KOPT-K1 (cell line): Measurements from ENCODE around the gene SLC25A13.

Experiments used
- H3K27ac ChIP-seq: fragments of 200-600 bp; sonication (generic); 2 replicates; pipeline ENCODE4 v1.5.1; 2016; ENCODE audit warnings: antibody characterized with exemption, mild to moderate bottlenecking, low read depth, low read length; ENCODE audit not compliant: poor library complexity, severe bottlenecking
- H3K36me3 ChIP-seq: fragments of 200-600 bp; sonication (generic); 2 replicates; pipeline ENCODE4 v1.5.1; 2017; ENCODE audit warnings: antibody characterized with exemption, mild to moderate bottlenecking, low read length, moderate library complexity; ENCODE audit not compliant: insufficient read depth
- H3K9me3 ChIP-seq: fragments of 200-600 bp; sonication (generic); 2 replicates; pipeline ENCODE4 v1.5.1; 2017; ENCODE audit warnings: antibody characterized with exemption, low read length, mild to moderate bottlenecking; ENCODE audit not compliant: insufficient read depth, poor library complexity, severe bottlenecking

Gene SLC25A13

GRCh38 chr7:96246919-96247318 is 75.0 kb downstream of the SLC25A13 start:
- Histone ChIP-seq H3K9me3 (no peaks in the 10 kb centered on the region), H3K27ac (no peak overlapping the region)

GRCh38 chr7:96244992-96245292 is 77.0 kb downstream of the SLC25A13 start:
- Histone ChIP-seq H3K9me3 (no peaks in the 10 kb centered on the region), H3K27ac (no peak overlapping the region), H3K36me3 (no peaks in the 10 kb centered on the region)

More at GRCh38 chr7:96246919-96247318, 75.0 kb downstream of the SLC25A13 start:
- no peaks in the 10 kb centered on the region for H3K36me3 ChIP-seq

GRCh38 chr7:96244244-96244991 is 77.5 kb downstream of the SLC25A13 start:
- Histone ChIP-seq H3K36me3 (no peaks in the 10 kb centered on the region), H3K27ac (no peak overlapping the region), H3K9me3 (no peaks in the 10 kb centered on the region)

GRCh38 chr7:96243241-96243640 is 78.7 kb downstream of the SLC25A13 start:
- Histone ChIP-seq H3K9me3 (no peaks in the 10 kb centered on the region), H3K27ac (no peak overlapping the region), H3K36me3 (no peaks in the 10 kb centered on the region)

- no peaks in the 10 kb centered on the region for H3K36me3 ChIP-seq
- H3K27ac ChIP-seq, result no peak overlapping the region
- no peaks in the 10 kb centered on the region for H3K9me3 ChIP-seq
Observed at GRCh38 chr7:96241855-96242254, 80.0 kb downstream of the SLC25A13 start.

- no peaks in the 10 kb centered on the region for H3K9me3 ChIP-seq
- no peak overlapping the region for H3K27ac ChIP-seq
- H3K36me3 ChIP-seq, result no peaks in the 10 kb centered on the region
Observed at GRCh38 chr7:96238976-96239766, 82.7 kb downstream of the SLC25A13 start.

- Histone ChIP-seq H3K9me3 (no peaks in the 10 kb centered on the region), H3K27ac (no peak overlapping the region), H3K36me3 (no peaks in the 10 kb centered on the region)
Observed at GRCh38 chr7:96238474-96238873, 83.4 kb downstream of the SLC25A13 start.

GRCh38 chr7:96237040-96237439 is 84.9 kb downstream of the SLC25A13 start:
- no peak overlapping the region for H3K27ac ChIP-seq
- H3K36me3 ChIP-seq, result no peaks in the 10 kb centered on the region
- no peaks in the 10 kb centered on the region for H3K9me3 ChIP-seq

GRCh38 chr7:96236198-96237039 is 85.5 kb downstream of the SLC25A13 start:
- Histone ChIP-seq H3K9me3 (no peaks in the 10 kb centered on the region), H3K36me3 (no peaks in the 10 kb centered on the region), H3K27ac (no peak overlapping the region)

GRCh38 chr7:96235281-96235680 is 86.6 kb downstream of the SLC25A13 start:
- Histone ChIP-seq H3K27ac (no peak overlapping the region), H3K36me3 (no peaks in the 10 kb centered on the region), H3K9me3 (no peaks in the 10 kb centered on the region)

- Histone ChIP-seq H3K36me3 (no peaks in the 10 kb centered on the region), H3K9me3 (no peaks in the 10 kb centered on the region), H3K27ac (no peak overlapping the region)
Observed at GRCh38 chr7:96233528-96234154, 88.3 kb downstream of the SLC25A13 start.

GRCh38 chr7:96233084-96233483 is 88.8 kb downstream of the SLC25A13 start:
- H3K36me3 ChIP-seq, result no peaks in the 10 kb centered on the region
- H3K27ac ChIP-seq, result no peak overlapping the region

GRCh38 chr7:96228760-96229159 is 93.1 kb downstream of the SLC25A13 start:
- Histone ChIP-seq H3K36me3 (no peaks in the 10 kb centered on the region), H3K9me3 (no peaks in the 10 kb centered on the region), H3K27ac (no peak overlapping the region)

More at GRCh38 chr7:96233084-96233483, 88.8 kb downstream of the SLC25A13 start:
- H3K9me3 ChIP-seq, result no peaks in the 10 kb centered on the region

- Histone ChIP-seq H3K9me3 (no peaks in the 10 kb centered on the region), H3K27ac (no peak overlapping the region), H3K36me3 (no peaks in the 10 kb centered on the region)
Observed at GRCh38 chr7:96225251-96225650, 96.6 kb downstream of the SLC25A13 start.

GRCh38 chr7:96224685-96225084 is 97.2 kb downstream of the SLC25A13 start:
- H3K27ac ChIP-seq, result no peak overlapping the region
- H3K36me3 ChIP-seq, result no peaks in the 10 kb centered on the region

More at GRCh38 chr7:96224685-96225084, 97.2 kb downstream of the SLC25A13 start:
- no peaks in the 10 kb centered on the region for H3K9me3 ChIP-seq
